HCT116 (cell line): Measurements from ENCODE around the gene ATP11B.

ENCODE experiments used
- CTCF ChIP-seq, 3 experiments: fragments of 200-600 bp in 1 of 3; sonication (generic) in 1 of 3; IDR thresholded peaks in 2 of 3; conservative IDR thresholded peaks in 1 of 3; 2 replicates each; pipeline ENCODE4 v1.5.1; 2012 to 2017; ENCODE audit warnings: low read depth in 2 of 3, low read length in 2 of 3, antibody characterized with exemption in 1 of 3, borderline replicate concordance in 1 of 3, control low read depth in 1 of 3, mild to moderate bottlenecking in 1 of 3, mixed read lengths in 1 of 3, mixed run types in 1 of 3, moderate library complexity in 1 of 3; ENCODE audit not compliant: insufficient read depth in 1 of 3
- EGR1 ChIP-seq: IDR thresholded peaks from 2 replicates; pipeline ENCODE4 v1.6.1; 2012; ENCODE audit warnings: low read depth
- EZH2 ChIP-seq: fragments of 200-600 bp; sonication (generic); IDR thresholded peaks from 2 replicates; pipeline ENCODE4 v1.6.1; 2017; ENCODE audit warnings: antibody characterized with exemption, mixed run types
- EZH2phosphoT487 ChIP-seq: fragments of 200-600 bp; IDR thresholded peaks from 2 replicates; pipeline ENCODE4 v1.6.1; 2018; ENCODE audit warnings: antibody characterized with exemption, borderline replicate concordance
- POLR2A ChIP-seq: IDR thresholded peaks from 2 replicates; pipeline ENCODE4 v1.7.0; 2011; ENCODE audit warnings: borderline replicate concordance; ENCODE audit not compliant: insufficient read depth, insufficient read length; ENCODE audit errors: extremely low read depth
- REST ChIP-seq: IDR thresholded peaks from 2 replicates; pipeline ENCODE4 v1.6.1; 2012; ENCODE audit warnings: low read depth
- SRF ChIP-seq: IDR thresholded peaks from 2 replicates; pipeline ENCODE4 v1.6.1; 2012; ENCODE audit warnings: low read depth

- TF ChIP-seq CTCF (IDR thresholded peaks at IDR 0.05 in 2 of 3, conservative IDR thresholded peaks at IDR 0.05 in 1 of 3; ENCODE audit: borderline replicate concordance in 1 of 3, insufficient read depth in 1 of 3, low read depth in 2 of 3, low read length in 2 of 3) (no peak), EZH2 (no peak), EGR1 (no peak), REST (no peak), POLR2A (no peak), SRF (no peak), EZH2phosphoT487 (no peak)
These were observed 23.6 kb upstream of the ATP11B start for GRCh38 chr3:182769673-182770072.
